ENCODE results near the gene RGS6.

Gene RGS6

DNA sequence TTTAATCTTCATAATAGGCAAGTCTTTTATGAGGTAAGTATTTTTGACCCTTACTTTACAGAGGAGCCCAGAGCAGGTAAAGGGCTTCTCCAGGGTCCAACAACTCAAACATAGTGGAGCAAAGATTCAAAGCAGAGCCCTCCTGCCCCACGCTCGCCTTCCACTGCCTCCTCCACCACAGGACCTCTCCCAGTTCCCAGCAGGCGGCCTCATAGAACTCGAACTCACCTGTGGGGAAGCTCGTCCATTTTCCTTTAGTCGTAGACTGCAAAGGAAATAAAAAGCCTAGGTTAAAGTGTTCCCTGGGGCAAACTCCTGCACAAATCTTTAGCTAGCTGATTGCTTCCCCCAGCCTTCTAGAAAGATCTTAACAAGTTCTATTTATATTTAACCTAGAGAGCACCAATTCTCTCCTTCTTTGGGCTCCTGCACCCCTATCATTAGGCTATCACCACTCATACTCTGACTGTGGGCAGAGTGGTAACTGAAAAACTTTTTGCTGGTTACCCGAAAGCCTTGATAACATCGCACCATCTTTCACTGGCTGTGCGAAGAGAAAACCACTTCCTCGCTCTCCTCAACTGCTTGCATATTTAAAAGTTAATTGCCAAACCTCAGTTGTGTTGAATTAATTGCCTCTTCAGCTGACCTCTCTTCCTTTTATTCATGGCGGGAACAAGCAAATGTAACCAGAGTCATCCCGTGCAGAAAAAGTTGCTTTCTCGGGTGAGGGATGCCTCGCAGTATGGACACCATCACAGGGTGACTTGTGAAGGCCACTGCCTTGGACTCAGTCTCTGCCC lies 662.1 kb downstream of the RGS6 start:
- H3K36me3 ChIP-seq (ENCODE audit: control insufficient read depth in 5 of 5, insufficient read depth in 5 of 5, low read length in 5 of 5), result no peaks in the 10 kb centered on the region
- H3K27ac ChIP-seq (ENCODE audit: low read depth, low read length), result no peak overlapping the region
- peaks cover 0 to 2% (median 0%) of the 10 kb centered on the region in 5 donors for H3K27me3 ChIP-seq (ENCODE audit: control insufficient read depth in 5 of 5, insufficient read depth in 4 of 5, low read length in 5 of 5)
- no peak overlapping the region for H3K9ac ChIP-seq (ENCODE audit: low read length in 5 of 5)
- H3K4me3 ChIP-seq (ENCODE audit: low read depth in 1 of 5, low read length in 5 of 5), result no peak overlapping the region
- H3K9me3 ChIP-seq (ENCODE audit: control insufficient read depth in 5 of 5, low read length in 5 of 5), result no peaks in the 10 kb centered on the region
- H3K4me1 ChIP-seq (ENCODE audit: control insufficient read depth in 5 of 5, insufficient read depth in 5 of 5, low read length in 5 of 5), result no peaks in the 10 kb centered on the region

DNA sequence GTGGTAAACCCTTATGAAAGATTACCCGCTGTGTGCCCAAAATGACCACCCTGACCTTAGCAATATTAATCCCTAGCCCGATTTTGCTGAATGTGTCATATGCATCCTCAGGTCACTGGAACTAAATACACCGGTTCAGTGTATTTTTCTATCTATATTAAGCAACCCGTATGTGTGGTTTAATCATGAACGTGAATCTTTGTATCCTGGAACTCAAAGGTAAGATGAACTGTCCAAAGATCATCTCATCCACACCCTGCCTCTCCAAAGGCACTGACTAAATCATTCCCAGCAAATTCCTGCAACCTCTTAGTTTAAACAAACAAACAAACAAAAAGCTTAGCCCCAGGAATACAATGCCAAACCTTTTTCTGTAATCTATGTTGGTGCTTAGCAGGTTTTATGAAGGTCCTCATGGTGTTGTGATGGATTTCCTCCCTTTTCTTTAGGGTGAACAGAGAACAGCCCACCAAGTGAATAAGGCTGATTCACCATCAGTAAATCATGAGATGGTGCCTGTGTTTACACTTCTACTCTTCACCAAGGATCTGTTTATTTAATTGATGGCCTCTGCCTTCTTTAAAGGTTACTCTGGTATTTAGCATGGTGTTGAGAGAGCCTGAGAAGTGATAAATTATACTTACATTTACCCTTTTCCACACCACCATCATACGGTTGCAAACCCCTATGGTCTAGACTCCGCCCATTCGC lies 663.1 kb downstream of the RGS6 start:
- Histone ChIP-seq H3K36me3 (ENCODE audit: control insufficient read depth in 5 of 5, insufficient read depth in 5 of 5, low read length in 5 of 5) (no peaks in the 10 kb centered on the region), H3K9me3 (ENCODE audit: control insufficient read depth in 5 of 5, low read length in 5 of 5) (no peaks in the 10 kb centered on the region), H3K4me3 (ENCODE audit: low read depth in 1 of 5, low read length in 5 of 5) (no peak overlapping the region), H3K27ac (ENCODE audit: low read depth, low read length) (no peak overlapping the region), H3K27me3 (ENCODE audit: control insufficient read depth in 5 of 5, insufficient read depth in 4 of 5, low read length in 5 of 5) (peaks cover 0 to 2% (median 0%) of the 10 kb centered on the region in 5 donors), H3K4me1 (ENCODE audit: control insufficient read depth in 5 of 5, insufficient read depth in 5 of 5, low read length in 5 of 5) (no peaks in the 10 kb centered on the region), H3K9ac (ENCODE audit: low read length in 5 of 5) (no peak overlapping the region)

DNA sequence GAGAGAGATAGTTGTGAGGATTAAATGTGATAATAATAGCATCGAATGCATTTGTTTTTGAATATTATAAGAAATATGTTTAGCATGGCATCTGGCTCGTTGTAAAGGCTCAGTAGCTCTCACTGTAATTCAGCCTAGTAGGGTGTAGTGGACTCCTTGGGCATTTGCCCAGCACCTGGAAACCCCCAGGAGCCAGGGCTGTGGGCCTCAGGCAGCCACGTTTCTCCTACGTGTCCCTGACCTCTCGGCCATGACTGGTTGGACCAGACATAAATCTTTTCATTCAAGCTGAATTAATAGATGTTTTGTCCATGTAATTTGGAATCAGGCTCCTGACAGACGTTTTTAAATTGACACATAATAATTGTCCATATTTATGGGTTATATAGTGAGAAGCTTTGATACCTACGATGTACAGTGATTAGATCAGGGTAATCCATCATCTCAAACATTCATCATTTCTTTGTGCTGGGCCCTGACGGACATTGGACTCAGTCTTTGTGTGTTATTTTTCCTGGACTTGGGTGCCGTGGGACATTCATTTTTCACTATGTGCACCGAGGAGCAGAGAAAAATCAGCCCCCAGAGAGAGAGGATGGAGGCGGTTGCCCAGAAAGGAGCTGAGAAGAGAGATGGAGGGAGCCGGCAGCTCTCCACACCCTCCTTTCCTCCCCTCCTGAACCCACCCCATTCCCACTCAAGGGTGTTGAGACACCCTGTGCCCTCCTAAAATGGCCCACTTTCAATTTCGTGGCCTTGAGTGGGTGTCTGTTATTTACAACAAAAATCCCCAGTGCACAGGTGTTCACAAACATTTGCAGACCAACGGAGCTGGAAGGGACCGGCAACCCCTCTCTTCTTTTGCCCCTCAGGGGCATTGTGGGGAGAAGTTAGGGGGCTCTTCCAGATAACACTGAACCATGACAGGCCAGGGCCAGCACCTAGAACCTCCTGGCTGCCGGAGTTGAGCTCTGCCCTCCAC lies 665.3 kb downstream of the RGS6 start:
- Histone ChIP-seq H3K4me3 (ENCODE audit: low read depth in 1 of 5, low read length in 5 of 5) (no peak overlapping the region), H3K9ac (ENCODE audit: low read length in 5 of 5) (no peak overlapping the region), H3K27me3 (ENCODE audit: control insufficient read depth in 5 of 5, insufficient read depth in 4 of 5, low read length in 5 of 5) (peaks cover 0 to 3% (median 0%) of the 10 kb centered on the region in 5 donors), H3K36me3 (ENCODE audit: control insufficient read depth in 5 of 5, insufficient read depth in 5 of 5, low read length in 5 of 5) (no peaks in the 10 kb centered on the region), H3K27ac (ENCODE audit: low read depth, low read length) (no peak overlapping the region), H3K9me3 (ENCODE audit: control insufficient read depth in 5 of 5, low read length in 5 of 5) (no peaks in the 10 kb centered on the region), H3K4me1 (ENCODE audit: control insufficient read depth in 5 of 5, insufficient read depth in 5 of 5, low read length in 5 of 5) (no peaks in the 10 kb centered on the region)

- Histone ChIP-seq H3K36me3 (ENCODE audit: control insufficient read depth in 5 of 5, insufficient read depth in 5 of 5, low read length in 5 of 5) (no peaks in the 10 kb centered on the region), H3K27ac (ENCODE audit: low read depth, low read length) (no peak overlapping the region), H3K4me1 (ENCODE audit: control insufficient read depth in 5 of 5, insufficient read depth in 5 of 5, low read length in 5 of 5) (no peaks in the 10 kb centered on the region), H3K27me3 (ENCODE audit: control insufficient read depth in 5 of 5, insufficient read depth in 4 of 5, low read length in 5 of 5) (peaks cover 0 to 3% (median 0%) of the 10 kb centered on the region in 5 donors), H3K4me3 (ENCODE audit: low read depth in 1 of 5, low read length in 5 of 5) (no peak overlapping the region), H3K9ac (ENCODE audit: low read length in 5 of 5) (no peak overlapping the region), H3K9me3 (ENCODE audit: control insufficient read depth in 5 of 5, low read length in 5 of 5) (no peaks in the 10 kb centered on the region)
Measured at GRCh38 chr14:72598306-72598705, 666.1 kb downstream of the RGS6 start.

DNA sequence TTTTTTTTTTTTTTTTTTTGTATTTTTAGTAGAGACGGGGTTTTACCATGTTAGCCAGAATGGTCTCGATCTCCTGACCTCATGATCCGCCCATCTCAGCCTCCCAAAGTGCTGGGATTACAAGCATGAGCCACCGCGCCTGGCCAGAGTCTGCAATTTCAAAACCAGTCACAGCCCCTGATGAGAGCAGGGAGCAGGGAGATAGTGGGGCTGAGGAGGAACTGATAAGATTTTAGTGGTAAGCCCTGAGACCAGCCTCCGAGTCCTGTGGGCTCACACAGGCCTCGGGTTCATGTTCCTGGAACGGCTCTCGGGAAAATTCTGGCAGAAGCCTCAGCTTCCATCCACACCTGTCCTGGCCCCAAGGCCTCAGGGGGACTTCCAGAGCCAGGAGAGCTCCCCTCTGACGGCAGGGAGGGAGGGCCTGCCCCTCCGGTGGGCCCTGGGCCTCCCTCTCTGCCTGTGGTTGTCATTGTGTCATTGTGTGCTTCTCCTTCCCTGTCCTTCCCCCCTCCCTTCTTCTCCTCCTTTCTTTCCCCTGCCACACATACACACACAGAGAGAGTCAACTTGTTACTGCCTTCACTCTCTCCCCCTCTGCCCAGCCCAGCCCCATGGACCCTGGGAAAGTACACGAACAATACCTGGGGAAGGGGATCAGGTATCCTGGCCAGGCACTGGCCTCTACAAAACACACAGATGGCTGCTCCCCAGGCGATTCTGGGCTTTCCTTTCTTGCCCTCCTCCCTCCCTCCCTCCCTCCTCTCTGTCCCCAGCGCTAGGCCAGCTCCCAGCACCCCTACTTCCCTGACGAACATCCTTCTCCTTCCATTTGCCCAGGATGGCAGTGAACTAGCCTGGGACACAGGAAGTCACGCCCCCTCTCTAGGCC lies 667.6 kb downstream of the RGS6 start:
- Histone ChIP-seq H3K27ac (ENCODE audit: low read depth, low read length) (no peak overlapping the region), H3K36me3 (ENCODE audit: control insufficient read depth in 5 of 5, insufficient read depth in 5 of 5, low read length in 5 of 5) (no peaks in the 10 kb centered on the region), H3K9ac (ENCODE audit: low read length in 5 of 5) (no peak overlapping the region), H3K27me3 (ENCODE audit: control insufficient read depth in 5 of 5, insufficient read depth in 4 of 5, low read length in 5 of 5) (peaks cover 0 to 3% (median 0%) of the 10 kb centered on the region in 5 donors), H3K4me3 (ENCODE audit: low read depth in 1 of 5, low read length in 5 of 5) (no peak overlapping the region), H3K9me3 (ENCODE audit: control insufficient read depth in 5 of 5, low read length in 5 of 5) (no peaks in the 10 kb centered on the region), H3K4me1 (ENCODE audit: control insufficient read depth in 5 of 5, insufficient read depth in 5 of 5, low read length in 5 of 5) (no peaks in the 10 kb centered on the region)

- H3K36me3 ChIP-seq (ENCODE audit: control insufficient read depth in 5 of 5, insufficient read depth in 5 of 5, low read length in 5 of 5), result no peaks in the 10 kb centered on the region
- H3K27me3 ChIP-seq (ENCODE audit: control insufficient read depth in 5 of 5, insufficient read depth in 4 of 5, low read length in 5 of 5), result peaks cover 0 to 4% (median 0%) of the 10 kb centered on the region in 5 donors
- H3K4me1 ChIP-seq (ENCODE audit: control insufficient read depth in 5 of 5, insufficient read depth in 5 of 5, low read length in 5 of 5), result no peaks in the 10 kb centered on the region
- no peak overlapping the region for H3K27ac ChIP-seq (ENCODE audit: low read depth, low read length)
- H3K4me3 ChIP-seq (ENCODE audit: low read depth in 1 of 5, low read length in 5 of 5), result no peak overlapping the region
- H3K9ac ChIP-seq (ENCODE audit: low read length in 5 of 5), result no peak overlapping the region
- H3K9me3 ChIP-seq (ENCODE audit: control insufficient read depth in 5 of 5, low read length in 5 of 5), result no peaks in the 10 kb centered on the region
Measured at GRCh38 chr14:72600551-72601330, 668.5 kb downstream of the RGS6 start.

DNA sequence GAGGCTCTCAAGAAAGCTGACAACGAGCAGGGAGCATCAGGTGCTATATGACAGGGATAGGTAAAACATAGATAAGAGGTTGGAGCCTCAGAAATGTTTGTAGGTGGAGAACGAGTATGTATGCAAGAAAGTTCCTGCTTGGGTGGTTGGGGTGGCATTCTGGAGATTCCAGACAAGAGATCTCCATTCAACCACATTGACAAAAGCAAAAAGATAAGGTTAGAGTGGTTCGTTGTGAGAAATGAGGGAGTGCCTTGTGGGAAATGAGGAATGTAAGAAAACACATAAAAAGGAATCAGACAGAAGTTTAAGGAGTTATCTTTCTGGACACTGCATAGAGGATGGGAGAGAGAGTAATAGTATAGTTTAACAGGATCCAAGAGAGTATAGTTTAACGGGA lies 671.4 kb downstream of the RGS6 start:
- Histone ChIP-seq H3K4me3 (ENCODE audit: low read depth in 1 of 5, low read length in 5 of 5) (no peak overlapping the region), H3K27ac (ENCODE audit: low read depth, low read length) (no peak overlapping the region), H3K36me3 (ENCODE audit: control insufficient read depth in 5 of 5, insufficient read depth in 5 of 5, low read length in 5 of 5) (no peaks in the 10 kb centered on the region), H3K9me3 (ENCODE audit: control insufficient read depth in 5 of 5, low read length in 5 of 5) (no peaks in the 10 kb centered on the region), H3K27me3 (ENCODE audit: control insufficient read depth in 5 of 5, insufficient read depth in 4 of 5, low read length in 5 of 5) (peaks cover 0 to 4% (median 0%) of the 10 kb centered on the region in 5 donors), H3K9ac (ENCODE audit: low read length in 5 of 5) (no peak overlapping the region), H3K4me1 (ENCODE audit: control insufficient read depth in 5 of 5, insufficient read depth in 5 of 5, low read length in 5 of 5) (no peaks in the 10 kb centered on the region)

DNA sequence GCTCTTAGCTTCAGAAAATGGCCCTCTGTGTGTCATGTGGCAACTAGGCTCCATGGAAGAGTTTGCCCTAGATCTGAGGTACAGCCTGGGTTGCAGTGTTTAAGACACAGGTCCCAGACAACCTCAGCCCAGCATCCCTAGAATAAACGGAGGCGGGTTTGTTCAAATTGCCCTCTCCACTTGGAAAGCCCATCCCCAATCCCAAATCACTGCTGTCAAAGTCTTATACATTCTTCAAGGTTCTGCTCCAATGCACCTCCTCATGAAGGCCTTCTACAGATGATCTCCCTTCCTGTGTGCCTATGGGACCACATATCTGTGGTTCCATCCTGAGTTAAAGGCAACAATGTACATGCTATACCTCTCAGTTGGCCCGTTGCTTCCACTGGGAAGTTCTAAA lies 671.9 kb downstream of the RGS6 start:
- Histone ChIP-seq H3K27ac (ENCODE audit: low read depth, low read length) (no peak overlapping the region), H3K4me3 (ENCODE audit: low read depth in 1 of 5, low read length in 5 of 5) (no peak overlapping the region), H3K27me3 (ENCODE audit: control insufficient read depth in 5 of 5, insufficient read depth in 4 of 5, low read length in 5 of 5) (peaks cover 0 to 4% (median 0%) of the 10 kb centered on the region in 5 donors), H3K4me1 (ENCODE audit: control insufficient read depth in 5 of 5, insufficient read depth in 5 of 5, low read length in 5 of 5) (no peaks in the 10 kb centered on the region), H3K36me3 (ENCODE audit: control insufficient read depth in 5 of 5, insufficient read depth in 5 of 5, low read length in 5 of 5) (no peaks in the 10 kb centered on the region), H3K9me3 (ENCODE audit: control insufficient read depth in 5 of 5, low read length in 5 of 5) (no peaks in the 10 kb centered on the region), H3K9ac (ENCODE audit: low read length in 5 of 5) (no peak overlapping the region)

Data from subcutaneous abdominal adipose tissue (tissue), 5 donors.